GM21723 (cell line): ENCODE measurements around the gene KIAA0825.
"Not testable (repeated sequence)": the region's sequence is repeated elsewhere in the genome, so short reads cannot be mapped to it uniquely, and the experiment has no call there.

Source experiments
- ATAC-seq: cut with Tn5 transposase; IDR thresholded peaks from one replicate; pipeline ENCODE4 v1.9.1; 2021; ENCODE audit warnings: mild to moderate bottlenecking, moderate library complexity; ENCODE audit not compliant: unreplicated experiment

KIAA0825 gene

GRCh38 chr5:94199566-94199965, 418.8 kb downstream of the KIAA0825 start:
- no peak for ATAC-seq

- ATAC-seq, result no peak
Measured at GRCh38 chr5:94197970-94198369, 420.4 kb downstream of the KIAA0825 start.

GRCh38 chr5:94196953-94197352, 421.5 kb downstream of the KIAA0825 start:
- no peak for ATAC-seq

GRCh38 chr5:94192658-94193391, 425.6 kb downstream of the KIAA0825 start:
- peak; percentile 64 for ATAC-seq

- ATAC-seq, result no peak
Measured at GRCh38 chr5:94191604-94192003, 426.8 kb downstream of the KIAA0825 start.

- ATAC-seq, result no peak
Measured at GRCh38 chr5:94188725-94189124, 429.7 kb downstream of the KIAA0825 start.

GRCh38 chr5:94184870-94185269, 433.5 kb downstream of the KIAA0825 start:
- ATAC-seq, result no peak

- ATAC-seq, result peak; percentile 66
Measured at GRCh38 chr5:94181895-94182294, 436.5 kb downstream of the KIAA0825 start.

GRCh38 chr5:94180761-94181160, 437.6 kb downstream of the KIAA0825 start:
- no peak for ATAC-seq

GRCh38 chr5:94175912-94176311, 442.5 kb downstream of the KIAA0825 start:
- no peak for ATAC-seq

GRCh38 chr5:94174748-94175411, 443.5 kb downstream of the KIAA0825 start:
- ATAC-seq, result no peak

- no peak for ATAC-seq
Measured at GRCh38 chr5:94173100-94173499, 445.3 kb downstream of the KIAA0825 start.

GRCh38 chr5:94171070-94171469, 447.3 kb downstream of the KIAA0825 start:
- ATAC-seq, result not testable (repeated sequence)

- peak; percentile 87 for ATAC-seq
Measured at GRCh38 chr5:94170158-94170557, 448.2 kb downstream of the KIAA0825 start.

GRCh38 chr5:94168151-94168550, 450.3 kb downstream of the KIAA0825 start:
- no peak for ATAC-seq

- ATAC-seq, result no peak
Measured at GRCh38 chr5:94161801-94162200, 456.6 kb downstream of the KIAA0825 start.

- no peak for ATAC-seq
Measured at GRCh38 chr5:94159144-94159543, 459.3 kb downstream of the KIAA0825 start.

- no peak for ATAC-seq
Measured at GRCh38 chr5:94157704-94158539, 460.5 kb downstream of the KIAA0825 start.

- no peak for ATAC-seq
Measured at GRCh38 chr5:94154672-94155071, 463.7 kb downstream of the KIAA0825 start.

- ATAC-seq, result no peak
Measured at GRCh38 chr5:94153736-94154450, 464.5 kb downstream of the KIAA0825 start.

- not testable (repeated sequence) for ATAC-seq
Measured at GRCh38 chr5:94143621-94144020, 474.8 kb downstream of the KIAA0825 start.
